ENCODE measurements around the gene NUP62.
A peak's percentile ranks its signal among the peaks of the same experiment; 100 is the strongest.

Gene NUP62

DNA sequence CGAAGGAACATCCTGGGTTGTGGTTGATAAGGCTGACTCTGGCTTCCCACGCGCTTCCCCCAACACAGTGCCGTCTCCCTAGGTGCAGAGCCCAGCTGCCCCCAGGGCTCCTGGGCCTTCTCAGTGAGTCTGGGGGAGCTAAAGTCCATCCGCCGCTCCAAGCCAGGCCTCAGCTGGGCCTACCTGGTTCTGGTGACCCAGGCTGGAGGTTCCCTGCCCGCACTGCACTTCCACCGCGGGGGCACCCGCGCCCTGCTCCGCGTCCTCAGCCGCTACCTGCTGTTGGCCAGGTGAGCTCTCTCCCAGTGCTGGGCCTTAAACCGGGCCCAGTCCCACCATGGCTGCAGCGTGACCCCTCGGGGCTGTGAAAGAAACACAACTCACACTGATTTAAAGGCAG, 48.1 kb downstream of the NUP62 start:
- no peak for DNase-seq (ENCODE audit: low spot score)

DNA sequence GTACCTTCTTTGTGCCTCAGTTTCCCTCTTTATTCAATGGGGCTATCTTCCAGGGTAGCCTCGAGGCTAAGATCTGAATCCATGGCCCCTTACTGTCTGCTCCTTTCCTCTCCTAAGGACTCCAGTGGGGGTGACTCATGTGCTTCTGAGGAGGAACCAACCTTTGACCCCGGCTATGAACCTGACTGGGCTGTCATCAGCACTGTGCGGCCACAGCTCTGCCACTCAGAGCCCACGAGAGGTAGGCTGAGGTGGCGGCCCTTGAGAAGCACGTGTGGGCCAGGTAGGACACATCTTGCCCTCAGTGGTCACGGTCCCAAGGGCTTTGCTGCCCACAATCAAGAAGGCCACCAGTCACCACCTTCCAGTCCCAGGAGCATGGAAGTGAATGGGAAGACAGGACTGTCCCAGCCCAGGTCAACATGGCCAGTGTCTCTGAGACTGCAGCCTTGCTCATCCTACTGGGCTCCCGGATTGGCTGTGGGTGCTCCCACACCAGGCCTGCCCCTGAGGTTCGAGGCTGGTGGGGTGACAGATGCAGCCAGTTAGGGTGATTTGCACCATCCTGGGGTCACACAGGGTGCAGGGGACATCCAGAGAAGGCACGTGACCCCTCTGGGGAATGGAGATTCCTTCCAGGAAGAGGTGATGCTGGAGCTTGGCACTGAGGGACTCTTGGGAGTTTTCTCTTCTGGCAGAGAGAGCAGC, 49.0 kb downstream of the NUP62 start:
- DNase-seq (ENCODE audit: low spot score), result no peak

DNA sequence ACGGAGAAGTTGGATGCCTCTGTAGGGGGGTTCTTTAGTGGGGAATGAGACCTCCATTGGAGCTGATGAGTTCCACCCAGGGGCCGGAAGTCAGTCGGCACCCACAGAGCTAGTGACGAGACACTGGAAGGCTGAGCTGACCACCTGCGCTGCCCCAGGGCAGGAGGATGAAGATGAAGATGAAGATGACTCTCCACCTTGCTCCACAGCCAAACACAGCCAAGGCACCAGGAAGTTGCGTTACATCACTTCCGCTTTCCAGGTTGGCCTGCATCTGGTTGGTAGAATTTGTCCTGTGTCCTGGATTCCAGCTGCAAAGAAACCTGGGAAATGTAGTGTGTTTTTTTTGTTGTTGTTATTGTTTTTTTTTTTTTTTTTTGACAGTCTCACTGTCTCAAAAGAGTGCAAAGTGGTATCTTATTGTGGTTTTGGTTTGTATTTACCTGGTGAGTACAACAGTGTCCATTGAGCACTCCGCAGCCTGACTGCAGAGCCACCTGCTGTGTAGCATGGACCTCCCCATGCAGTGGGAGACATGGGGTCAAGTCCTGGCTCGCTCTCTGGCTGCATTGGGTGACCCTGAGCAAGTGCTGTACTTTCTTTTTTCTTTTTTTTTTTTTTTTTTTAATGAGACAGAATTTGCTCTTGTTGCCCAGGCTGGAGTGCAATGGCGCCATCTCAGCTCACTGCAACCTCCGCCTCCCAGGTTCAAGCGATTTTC, 49.9 kb downstream of the NUP62 start:
- peak; percentile 44 for DNase-seq (ENCODE audit: low spot score)

DNA sequence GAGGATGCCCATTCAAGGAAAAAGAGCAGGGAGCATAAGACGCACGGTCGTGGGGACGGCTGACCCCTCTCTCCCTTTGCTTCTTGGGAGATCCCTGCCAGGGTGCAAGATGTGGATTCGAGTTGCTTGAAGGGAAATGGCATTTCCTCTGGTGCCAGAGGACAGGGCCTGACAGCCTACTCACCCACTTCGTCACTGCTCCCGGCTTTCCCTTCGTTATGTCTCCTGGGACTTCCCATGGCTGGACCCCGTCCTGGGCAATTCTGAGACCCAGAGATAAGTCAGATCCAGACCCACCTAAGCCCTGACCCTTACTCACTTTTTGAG, 50.6 kb downstream of the NUP62 start:
- no peak for DNase-seq (ENCODE audit: low spot score)

DNA sequence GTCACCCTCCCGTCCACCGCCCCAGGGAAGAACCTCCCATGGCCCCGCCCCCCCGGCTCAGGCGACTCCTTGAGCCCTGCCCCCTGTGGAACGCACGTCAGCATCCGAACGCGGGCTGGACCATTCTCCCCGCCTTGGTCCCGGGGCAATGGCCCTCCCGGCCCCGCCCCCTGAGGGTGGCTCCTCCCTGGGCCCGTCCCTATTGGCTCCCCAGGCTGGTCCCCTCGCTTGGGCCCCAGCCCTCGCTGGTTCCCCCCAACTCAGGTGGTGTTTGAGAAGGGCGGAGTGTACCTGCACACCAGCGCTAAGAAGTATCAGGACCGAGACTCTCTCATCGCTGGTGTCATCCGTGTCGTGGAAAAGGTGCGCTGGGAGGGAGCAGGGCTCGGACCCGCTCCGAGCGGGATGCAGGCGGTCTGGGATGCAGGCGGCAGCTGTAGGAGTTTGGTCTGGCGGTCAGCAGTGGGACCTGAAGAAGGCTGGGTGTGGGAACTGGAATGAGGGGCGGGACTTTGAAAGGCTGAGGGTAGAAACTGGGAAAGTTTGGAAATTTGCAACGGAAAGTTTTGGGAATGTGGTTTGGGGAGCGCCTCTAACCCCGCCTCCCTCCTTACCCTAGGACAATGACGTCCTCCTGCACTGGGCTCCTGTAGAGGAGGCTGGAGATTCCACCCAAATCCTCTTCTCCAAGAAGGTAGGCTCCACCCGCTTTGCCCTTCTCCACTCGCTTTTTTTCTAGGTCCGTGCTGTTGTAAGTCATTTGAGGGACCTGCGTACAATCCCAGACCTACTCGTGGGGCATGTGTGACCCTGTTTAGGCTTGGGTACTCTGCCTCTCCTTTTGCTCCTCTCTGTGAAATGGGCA, 51.2 kb downstream of the NUP62 start:
- peak; percentile 97 for DNase-seq (ENCODE audit: low spot score)

DNA sequence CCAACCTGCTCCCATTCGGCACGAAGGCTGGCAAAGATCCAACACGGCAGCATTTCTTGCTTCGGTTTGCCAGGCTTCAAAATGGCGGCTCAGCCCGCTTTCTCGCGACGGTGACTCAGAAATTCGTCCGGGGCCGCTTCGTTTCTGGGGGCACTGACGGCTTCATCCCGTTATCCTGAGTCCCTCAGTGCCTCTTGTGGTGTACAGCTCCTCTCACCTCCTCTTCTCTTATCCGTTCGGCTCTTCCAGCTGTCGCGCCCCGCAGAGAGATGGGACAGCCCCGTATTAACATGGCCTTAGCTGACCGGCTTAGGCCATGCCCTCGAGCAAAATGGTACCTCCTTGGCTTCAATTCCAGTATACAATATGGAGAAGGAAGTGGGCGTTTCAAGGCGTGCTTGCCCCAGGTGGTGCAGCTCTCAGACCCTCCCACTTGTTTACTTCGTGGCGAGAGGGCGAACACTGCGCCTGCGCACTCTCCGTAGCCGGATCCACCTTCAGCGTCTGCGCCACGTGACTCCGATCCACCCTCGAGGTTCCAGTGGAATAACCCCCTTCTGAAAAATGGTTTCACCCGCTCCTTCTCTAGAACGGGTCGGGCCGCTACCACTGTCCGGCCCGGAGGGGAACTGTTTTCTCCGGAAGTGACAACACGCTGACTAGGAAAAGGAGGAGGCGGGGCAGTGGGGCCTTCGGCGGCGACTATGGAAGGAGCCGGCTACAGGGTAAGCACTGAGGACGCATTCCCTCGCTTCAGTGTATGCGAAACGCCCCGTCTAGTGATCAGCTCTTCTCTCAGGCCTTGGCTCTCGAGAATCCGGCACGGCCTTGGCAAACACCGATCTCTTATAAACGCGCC, 52.1 kb downstream of the NUP62 start, which contains the start of the genes AKT1S1 and TBC1D17:
TSS of gene AKT1S1 (minus strand) at position 336 of the 859 bp plus-strand sequence. CDS start 4,060 bp downstream, outside the sequence.
TSS of gene TBC1D17 (plus strand) at position 683 of the 859 bp plus-strand sequence. CDS start at position 705, 22 bp downstream.
- peak; percentile 100 for DNase-seq (ENCODE audit: low spot score)

DNA sequence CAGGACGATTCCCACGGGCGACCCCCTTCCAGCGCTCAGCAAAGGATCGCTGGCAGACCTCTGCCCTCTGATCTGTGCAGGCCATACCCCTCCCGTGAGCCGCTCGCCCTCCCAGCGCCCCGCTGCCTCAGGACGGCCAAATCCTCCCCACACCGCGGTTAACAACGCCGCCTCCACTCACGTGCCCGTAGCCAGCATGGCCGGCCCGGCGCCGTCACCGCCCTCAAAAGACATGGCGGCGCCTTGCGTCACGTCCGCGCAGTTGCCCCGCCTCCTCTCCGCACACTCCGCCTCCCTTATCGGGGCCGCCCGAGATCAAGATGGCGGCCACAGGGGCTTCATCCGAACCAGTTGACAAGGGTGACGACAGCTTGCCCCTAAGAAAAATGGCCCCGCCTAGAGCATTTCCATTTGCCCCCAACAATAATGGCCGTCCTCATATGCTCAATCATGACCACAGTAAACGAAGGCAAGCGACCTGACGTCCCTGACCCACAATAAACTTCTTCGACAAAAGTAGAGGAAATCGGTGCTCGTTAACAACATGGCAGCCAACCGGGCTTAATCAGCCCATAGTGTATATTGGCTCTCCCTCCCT, 52.8 kb downstream of the NUP62 start:
- peak; percentile 100 for DNase-seq (ENCODE audit: low spot score)

DNA sequence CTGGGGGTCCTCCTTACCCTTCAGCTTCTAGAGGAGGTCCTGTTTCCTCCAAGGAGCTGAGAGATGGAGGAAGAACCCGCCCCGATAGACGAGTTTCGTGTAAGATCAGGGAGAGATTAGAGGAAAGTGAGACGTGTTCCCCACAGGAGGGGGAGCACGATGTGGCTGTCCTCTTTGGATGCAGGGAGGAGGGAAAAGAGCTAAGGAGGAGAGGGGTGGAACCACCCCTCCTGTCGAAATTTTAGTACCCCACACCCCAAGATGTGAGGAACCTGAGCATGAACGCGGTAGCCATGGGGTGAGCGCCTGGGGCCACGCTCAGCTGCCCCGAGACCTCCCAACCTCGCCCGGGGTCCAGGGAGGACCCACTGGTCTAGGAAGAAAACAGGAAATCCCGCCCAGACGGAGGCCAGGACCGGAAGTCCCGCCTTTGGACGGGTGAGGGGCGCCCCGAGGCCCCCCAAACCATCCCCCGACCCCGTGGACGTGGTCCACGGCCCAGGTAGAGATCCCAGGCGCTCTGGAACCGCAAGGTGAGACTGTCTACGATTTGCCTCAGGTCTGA, 53.4 kb downstream of the NUP62 start:
- no peak for DNase-seq (ENCODE audit: low spot score)

DNA sequence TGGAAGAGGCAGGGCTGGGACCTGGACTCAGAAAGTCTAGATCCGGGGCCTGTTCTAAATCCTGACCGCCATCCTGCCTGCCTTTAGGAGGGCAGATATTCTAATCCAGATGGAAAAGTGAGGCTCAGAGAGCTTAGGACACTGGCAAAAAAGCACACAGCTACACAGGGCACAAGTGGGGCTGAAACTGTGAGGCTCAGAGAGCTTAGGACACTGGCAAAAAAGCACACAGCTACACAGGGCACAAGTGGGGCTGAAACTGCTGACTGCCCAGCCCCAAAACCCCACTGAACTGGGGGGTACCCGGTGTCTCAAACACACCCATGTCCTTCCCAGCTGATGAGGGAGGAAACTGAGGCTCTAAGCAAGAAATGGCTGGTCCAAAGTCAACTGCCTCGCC, 54.1 kb downstream of the NUP62 start:
- DNase-seq (ENCODE audit: low spot score), result no peak

DNA sequence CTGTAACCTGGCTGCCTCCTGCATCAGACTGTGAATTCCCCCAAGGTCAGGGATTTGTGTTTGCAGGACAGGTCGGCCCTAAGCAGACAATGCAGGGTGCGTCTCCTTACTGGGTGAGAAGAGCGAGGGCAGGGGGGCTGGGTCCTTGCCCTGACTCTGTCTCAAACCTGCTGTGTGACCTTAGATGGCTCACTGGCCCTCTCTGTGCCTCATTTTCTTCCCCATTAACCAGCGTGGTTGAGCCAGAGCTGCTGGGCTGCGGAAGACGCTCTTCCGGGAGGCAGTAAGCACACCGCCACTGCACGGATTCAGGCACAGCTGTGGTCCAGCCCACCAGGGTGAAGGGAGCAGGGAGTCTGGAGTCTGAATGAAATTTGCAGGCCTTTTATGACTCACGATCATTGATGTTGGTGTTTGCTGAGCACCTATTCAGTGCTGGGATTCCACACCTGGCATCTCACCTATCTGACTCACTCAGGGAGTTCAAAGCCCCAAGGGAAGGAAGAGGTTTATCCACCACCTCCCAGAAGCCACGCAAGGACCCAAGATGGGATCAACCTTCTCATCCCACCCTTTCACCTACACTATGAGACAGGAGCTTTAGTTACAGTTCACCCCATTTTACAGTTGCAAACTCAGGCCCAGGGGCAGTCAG, 54.7 kb downstream of the NUP62 start:
- DNase-seq (ENCODE audit: low spot score), result no peak

DNA sequence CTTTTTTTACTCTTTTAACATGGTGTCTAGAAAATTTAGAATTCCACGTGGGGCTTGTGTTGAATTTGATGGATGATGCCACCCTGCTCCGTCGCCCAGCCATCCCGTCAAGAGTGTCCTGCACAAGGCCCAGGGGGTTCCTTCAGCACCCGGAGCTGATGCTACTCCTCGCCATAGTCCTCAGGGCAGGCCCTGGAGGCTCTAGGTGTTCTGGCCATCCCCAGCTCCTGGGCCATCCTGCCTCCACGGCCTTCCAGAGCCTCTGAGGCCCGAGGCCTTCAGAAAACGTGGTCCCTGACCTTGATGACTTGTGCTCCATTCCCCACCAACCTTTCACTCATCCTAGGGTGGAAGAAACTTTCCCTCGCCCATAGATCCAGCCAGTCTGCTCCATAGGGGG, 55.5 kb downstream of the NUP62 start:
- DNase-seq (ENCODE audit: low spot score), result no peak

DNA sequence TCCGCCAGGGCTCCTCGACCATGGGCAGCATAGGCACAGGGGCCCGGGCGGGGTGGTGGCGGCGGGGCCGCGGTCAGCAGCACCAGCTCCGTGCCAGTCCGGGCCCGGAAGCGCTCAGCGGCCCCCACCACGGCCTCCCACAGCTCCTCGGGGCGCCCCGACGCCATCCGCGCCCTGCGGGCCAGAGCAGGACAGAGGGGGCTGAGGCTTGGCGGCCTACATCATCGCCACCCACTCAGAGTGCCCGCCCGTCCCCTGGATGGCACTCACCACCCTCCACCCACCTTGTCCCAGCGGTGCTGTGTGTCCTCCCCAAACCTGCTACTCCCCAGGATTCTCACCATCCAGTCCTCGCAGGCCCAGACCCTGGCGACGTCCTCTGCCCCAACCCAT, 56.2 kb downstream of the NUP62 start:
- no peak for DNase-seq (ENCODE audit: low spot score)

DNA sequence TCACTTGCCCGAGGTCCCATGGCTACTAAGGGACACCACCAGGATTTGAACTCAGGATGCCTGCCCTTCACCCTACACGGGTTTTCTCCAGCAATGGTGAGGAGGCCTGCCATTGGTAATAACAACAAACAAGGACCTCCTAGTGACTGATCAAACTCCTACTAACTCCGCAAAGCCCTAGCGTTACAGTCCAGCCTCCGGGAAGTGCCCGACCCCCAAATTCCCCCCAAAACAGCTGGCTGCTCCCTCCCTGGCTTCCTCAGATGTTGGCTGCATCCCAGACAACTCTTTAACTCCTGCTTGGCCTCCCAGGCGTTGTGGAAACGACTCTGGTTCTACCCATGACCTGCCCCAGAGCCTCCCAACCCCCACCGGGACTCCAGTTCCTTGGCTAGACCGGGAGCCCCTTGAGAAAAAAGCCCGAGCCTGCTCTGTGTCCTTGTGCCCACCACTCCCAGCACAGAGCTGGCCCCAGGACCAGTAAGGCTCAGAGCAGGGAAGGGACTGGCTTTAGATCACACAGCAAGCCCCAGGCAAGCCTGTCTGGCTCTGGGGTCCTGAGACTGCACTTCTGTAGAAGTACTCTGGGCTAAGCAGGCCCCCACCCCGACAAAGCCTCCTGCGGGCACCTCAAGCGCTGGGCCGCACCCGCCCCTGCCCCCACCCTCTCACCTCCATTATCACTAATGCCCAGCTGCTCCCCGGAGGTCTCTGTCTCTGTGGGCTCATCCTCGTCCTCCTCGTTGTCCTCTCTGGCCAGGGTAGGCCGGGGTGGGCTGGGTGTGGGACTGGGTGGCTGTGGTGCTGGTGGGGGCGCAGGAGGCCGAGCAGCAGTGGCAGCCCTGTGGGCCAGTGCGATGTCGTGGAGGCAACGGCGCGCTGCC, 56.8 kb downstream of the NUP62 start:
- DNase-seq (ENCODE audit: low spot score), result no peak

DNA sequence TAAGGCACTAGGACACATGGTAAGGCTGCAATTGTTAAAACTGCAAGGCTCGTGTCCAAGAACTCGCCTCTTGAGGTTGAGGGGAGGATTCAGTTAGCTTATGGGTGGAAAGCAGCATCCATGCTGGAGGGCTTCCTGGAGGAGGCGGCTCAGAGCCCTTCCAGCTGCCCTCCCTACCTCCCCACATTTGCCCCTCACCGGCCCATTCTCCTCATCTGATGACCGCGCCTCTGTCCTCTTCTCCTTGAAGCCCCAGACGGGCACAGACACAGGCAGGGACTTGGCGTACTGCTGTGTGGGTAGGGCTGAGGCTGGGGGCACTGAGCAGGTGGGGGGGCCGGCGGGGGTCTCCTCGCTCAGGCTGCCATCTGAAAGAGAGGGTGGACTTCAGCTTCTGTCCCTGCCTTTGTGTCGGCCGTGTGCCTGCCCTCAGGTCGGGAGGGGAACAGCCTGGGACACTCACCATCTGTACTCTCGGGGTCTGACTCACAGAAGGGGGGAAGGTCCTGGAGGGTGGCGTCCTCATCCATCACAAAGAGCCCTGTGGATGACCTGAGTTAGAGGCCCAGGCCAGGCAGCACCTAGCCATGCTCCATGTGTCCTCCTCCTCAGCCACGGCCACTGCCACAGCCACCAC, 57.8 kb downstream of the NUP62 start:
- DNase-seq (ENCODE audit: low spot score), result no peak

DNA sequence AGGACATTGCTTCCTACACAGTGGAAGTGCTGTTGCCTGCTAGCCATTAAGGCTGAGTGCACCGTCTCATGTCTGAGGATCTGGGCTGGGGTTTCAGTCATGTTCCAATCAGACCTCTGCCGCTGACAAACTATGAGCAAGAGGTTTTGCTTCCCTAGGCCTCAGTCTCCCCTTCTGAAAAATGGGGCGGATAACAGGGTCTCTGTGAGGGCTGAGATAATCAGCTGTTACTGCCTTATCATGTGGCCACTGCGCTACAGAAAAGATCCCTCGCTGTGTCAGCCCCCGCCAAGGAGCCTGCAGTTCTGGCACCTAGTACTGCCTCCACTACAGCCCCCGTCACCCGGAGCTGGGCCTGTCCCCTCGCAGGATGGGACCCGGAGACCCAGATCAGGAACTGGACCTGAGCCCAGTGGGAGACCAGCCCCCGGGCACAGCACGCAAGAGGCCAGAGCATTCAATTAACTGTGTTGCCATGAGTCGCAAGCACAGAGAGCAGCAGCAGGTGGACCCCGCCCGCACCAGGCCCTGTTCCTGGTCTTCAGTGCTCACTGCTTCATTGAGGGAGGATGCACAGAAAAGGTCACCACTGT, 58.9 kb downstream of the NUP62 start:
- DNase-seq (ENCODE audit: low spot score), result no peak

DNA sequence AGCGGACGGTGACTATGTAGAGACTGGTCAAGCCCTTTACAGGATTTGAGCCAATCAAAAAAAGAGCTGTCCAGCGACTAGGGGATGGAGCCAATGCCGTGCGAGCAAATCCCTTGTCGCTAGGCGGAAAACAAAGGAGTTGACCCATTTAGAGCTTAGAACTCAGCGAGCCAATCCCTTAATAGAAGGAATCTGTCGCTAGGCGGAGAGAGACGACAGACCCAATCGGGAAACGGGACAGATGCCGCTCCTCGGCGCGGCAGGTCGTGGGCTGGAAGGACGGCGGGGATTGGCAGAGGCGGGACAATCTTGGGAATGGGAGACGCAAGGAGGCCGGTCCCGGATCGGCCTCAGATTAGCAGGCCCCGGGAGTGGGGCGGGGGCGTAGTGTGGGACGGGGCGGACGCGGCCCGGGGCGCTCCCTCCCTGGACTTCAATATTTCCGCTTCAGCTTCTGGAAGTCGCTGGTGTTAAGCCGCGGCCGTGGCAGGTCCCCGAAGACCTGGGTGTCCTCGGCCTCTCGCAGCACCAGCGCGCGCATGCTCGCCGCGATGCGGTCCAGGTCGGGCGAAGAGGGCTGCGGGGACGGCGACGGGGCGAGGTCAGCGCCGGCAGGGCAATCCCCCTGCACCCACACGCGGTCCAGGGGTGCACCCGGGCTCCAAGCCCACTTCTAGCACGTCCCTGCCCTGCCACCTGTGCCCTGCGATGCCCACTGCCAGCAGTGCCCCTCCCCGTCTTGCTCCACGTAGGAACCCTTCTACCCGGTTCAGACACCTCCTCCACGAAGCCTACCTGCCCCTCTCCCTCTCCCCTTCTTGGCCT, 59.6 kb downstream of the NUP62 start:
- DNase-seq (ENCODE audit: low spot score), result peak; percentile 100

DNA sequence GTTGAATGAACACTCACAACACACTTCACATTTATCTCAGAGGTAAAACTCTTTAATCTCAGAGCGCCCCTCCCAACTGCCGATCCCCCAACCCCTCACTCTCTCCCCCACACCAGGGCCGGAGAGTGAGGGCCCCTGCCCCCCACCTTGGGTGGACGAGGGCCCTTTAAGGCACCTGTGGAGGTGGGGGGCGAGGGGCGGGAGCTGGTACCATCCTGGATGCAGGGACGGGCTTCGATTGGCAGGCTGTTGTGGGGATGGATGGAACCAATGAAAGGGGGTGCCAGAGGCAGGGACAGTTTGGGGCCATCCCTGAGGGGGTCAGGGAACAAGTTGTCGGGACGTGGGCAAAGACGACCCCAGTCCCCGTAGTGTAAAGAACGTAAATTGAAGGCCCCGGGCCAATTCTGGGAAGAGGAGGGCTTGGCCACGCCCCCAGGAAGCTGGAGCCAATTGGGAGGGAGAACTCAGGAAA, 60.3 kb downstream of the NUP62 start:
- DNase-seq (ENCODE audit: low spot score), result no peak

Measured in SW480 (cell line).